Measurements from ENCODE around the gene LRRC32.

LRRC32 gene

DNA sequence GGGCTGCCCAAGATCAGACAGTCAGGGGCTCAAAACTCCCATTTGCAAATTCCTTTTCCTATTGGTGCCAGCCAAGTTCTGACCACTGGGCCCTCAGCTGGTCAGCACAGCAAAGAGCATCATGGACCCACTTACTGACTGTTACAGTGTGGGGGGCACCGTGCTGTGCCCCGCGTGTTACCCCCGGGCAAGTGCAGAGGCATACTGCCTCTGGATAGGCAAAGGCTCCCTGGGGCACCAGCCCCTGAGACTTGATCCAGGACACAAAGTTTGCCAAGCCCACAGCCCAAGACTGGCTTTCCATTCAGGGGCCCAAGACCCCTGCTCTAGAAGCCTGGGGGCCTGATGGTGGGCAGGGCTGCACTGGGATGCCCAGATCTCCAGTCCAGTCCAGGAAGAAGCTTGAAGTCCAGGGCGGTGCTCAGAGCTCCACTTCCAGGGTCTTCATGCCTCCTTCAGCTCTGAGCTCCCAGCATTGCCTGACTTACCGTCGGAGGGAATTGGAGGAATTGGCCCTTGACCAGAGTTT is 6.6 kb downstream of the LRRC32 start:
- DNase-seq (ENCODE audit: low spot score) = no peak

DNA sequence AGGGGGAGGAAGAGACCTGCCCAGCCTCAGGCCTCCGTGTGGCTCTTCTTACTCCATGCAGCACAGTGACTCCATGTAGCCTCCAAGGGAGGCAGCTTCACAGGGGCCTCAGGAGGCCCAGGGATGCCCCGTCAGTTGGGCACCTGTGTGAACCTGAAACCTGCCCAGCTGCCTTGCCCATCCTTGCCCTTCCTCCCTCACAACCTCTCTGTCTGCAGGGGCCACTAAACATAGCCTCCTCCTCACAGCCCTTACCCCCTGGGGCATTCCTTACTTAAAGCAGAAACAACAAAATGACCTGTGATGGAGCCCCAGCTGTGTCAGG is 7.1 kb downstream of the LRRC32 start:
- no peak for DNase-seq (ENCODE audit: low spot score)

- no peak for DNase-seq (ENCODE audit: low spot score)
These were observed 7.7 kb downstream of the LRRC32 start for GRCh38 chr11:76662656-76663485.

GRCh38 chr11:76661834-76662434 is 8.6 kb downstream of the LRRC32 start:
- no peak for DNase-seq (ENCODE audit: low spot score)

DNA sequence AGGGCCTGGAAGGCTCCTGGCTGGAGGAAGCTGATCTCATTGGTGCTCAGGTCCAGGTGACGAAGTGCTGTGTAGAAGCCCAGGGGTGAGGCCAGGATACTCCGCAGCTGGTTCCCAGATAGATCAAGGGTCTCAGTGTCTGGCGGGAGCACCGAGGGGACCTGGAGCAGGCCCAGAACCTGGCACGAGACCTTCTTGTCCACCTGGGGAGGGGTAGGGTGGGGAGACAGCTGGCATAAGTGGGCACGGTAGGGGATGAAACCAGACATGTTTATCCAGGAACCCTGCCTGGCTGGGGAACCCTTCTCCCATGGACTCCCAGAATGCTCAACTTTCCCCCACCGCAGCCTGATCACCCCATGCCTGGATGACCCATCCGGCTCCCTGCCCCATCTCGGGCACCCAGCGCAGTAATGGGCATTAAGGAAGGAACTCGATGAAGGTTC is 9.2 kb downstream of the LRRC32 start:
- no peak for DNase-seq (ENCODE audit: low spot score)

- DNase-seq (ENCODE audit: low spot score) = no peak
These were observed 9.8 kb downstream of the LRRC32 start for GRCh38 chr11:76660533-76661305.

GRCh38 chr11:76659672-76660532 is 10.6 kb downstream of the LRRC32 start:
- no peak for DNase-seq (ENCODE audit: low spot score)

DNA sequence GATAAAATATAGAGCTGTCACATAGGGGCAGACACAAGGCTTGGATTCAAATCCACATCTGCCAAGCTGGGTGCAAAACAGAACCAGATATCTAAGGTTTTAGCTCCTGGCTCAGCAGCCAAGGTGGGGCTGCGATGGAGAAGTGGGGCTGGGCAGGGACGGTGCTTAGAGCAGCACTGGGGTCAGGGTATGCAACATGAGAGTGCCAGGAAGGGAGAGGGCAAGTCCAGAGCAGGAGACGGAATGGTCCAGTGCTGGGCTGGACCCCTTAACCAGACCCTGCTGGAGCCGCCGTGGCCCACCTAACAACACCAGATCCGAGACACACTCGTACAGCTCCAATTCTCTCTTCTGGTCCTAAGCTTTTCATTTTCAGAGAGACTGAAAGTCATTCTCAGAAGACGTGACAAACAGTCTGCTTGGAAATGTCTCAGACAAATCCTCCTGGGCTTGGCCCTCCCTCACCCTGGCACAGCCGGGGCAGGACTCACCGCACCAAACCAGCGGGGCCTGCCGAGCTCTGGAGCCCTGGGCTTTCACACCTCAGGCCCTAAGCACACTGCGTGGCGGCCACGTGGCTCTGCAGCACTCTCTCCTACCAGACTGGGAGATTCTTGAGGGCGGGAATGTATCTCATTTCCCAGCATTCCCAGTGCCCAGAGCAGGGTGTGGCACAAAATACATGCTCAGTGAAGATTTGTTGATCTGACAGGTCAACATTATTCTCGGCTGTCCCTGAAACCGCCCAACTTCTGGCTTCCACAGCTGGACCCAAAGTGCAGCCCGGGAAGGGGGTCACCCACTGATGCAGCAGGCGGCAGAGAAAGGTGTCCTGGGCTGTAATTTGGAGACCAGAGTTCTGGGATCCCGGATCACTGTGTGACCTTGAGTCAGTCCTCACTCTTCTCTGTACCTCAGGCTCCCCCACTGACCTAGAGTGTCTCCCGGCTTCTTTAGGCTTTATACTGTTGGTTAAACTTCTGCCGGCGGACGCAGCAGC is 11.6 kb downstream of the LRRC32 start:
- no peak for DNase-seq (ENCODE audit: low spot score)

- no peak for DNase-seq (ENCODE audit: low spot score)
These were observed 12.3 kb downstream of the LRRC32 start for GRCh38 chr11:76658231-76658630.

DNA sequence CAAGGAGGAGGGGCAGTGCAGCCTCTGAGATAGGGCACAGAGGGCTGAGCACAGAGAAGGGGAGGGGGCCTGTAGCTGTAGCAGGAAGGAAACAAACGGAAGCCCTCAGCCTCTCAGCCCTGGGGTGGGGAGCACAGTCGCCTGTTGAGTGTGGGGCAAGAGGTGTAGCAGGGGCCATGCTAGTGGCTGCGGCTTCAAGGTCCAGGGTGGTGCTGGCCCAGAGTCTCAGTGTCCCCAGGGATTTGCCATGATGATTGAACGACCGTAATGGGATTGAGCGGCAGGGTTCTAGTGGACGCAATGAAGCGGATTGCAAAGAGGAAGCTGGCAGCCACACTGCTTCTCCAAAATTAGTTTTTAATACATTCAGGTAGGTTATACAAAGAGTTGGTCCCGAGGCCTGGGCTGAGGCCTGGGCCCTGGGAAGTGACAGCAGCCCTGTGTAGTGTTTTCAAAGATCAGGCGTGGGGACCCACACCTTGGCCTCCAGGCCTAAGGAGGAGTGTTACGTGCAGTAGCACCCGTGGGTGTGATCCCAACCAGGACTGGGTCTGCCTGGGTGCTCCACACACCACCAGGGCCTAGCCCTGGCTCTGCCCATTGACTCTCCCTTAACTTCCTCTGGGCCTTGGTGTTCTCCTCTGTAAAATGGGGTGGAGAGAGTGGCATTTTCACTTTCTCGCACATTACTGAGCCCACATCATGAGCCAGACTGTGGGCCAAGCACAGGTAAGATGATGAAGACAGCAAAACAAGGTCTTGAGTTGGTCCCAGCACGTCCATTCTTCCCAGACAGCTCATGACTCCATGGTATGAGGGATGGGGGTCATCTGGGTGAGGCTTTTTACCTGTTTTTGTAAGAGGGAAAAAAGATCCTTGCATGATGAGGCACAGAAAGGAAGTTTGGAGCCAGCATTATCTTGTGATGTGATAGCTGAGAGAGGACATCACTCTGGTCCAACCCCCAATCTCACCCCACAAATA is 13.1 kb downstream of the LRRC32 start:
- DNase-seq (ENCODE audit: low spot score) = no peak

DNA sequence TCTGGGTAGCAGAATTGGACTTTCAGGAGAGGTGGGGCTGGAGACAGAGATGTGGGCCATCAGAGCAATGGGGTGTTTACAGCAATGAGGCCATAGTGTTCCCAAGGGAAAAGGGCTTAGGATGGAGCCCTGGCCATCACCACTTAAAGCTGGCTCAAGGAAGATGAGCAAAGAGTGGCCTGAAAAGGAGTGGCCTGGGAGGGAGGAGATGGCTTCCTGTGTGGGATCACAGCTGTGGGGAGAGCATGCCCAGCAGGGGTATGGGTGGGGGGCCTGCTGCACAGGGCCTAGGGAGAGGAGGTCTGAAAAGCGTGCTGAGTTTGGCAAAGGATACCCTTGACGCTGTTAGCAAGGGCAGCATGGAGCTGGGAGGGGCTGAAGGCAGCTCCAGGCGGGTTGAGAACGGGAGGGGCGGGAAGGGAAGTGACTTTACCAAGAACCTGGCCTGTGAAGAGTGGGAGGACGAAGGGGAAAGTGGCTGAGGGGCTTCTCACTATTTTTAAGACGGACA is 13.9 kb downstream of the LRRC32 start:
- DNase-seq (ENCODE audit: low spot score) = no peak

DNA sequence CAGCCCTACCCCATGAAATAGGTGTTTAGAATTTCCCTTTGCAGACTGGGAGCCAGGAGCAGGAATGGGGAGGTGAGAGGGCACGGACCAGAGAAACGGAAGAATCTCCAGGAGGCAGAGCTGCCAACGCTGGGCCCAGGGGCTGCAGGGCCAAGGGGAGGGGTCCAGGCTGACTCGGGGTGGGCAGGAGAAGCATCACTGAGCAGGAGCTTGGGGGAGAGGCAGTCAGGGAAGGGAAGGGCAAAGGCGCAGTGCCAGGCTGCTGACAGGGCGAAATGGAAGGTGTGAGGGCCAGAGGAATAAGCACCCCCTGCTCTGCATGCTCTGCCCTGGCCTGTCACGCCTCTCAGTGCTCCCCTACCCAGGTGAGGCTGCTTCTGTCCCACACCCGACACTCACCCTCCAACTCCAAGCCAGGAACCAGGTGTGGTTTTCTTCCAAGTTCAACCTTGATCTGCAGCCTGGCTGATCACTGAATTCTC is 14.5 kb downstream of the LRRC32 start:
- DNase-seq (ENCODE audit: low spot score) = no peak

- DNase-seq (ENCODE audit: low spot score) = no peak
These were observed 15.0 kb downstream of the LRRC32 start for GRCh38 chr11:76655501-76656049.

DNA sequence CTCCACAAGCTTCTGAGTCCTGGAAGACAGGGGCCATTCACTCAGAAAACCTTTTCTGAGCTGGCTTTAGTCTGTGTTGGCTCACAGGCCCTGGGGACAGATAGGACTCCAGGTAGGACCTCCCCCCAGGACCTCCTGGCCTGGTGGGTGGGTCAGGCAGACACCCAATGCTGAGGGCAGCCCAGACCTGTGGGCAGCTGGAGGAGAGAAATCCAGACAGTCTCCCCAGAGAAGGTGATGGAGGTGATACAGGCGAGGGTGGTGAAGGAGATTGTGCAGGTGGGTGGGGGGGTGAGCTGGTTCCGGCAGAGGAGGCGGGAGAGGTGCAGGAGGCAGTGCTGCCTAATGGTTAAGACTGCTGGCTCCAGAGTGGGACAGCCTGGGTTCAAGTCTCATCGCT is 15.6 kb downstream of the LRRC32 start:
- DNase-seq (ENCODE audit: low spot score) = no peak

DNA sequence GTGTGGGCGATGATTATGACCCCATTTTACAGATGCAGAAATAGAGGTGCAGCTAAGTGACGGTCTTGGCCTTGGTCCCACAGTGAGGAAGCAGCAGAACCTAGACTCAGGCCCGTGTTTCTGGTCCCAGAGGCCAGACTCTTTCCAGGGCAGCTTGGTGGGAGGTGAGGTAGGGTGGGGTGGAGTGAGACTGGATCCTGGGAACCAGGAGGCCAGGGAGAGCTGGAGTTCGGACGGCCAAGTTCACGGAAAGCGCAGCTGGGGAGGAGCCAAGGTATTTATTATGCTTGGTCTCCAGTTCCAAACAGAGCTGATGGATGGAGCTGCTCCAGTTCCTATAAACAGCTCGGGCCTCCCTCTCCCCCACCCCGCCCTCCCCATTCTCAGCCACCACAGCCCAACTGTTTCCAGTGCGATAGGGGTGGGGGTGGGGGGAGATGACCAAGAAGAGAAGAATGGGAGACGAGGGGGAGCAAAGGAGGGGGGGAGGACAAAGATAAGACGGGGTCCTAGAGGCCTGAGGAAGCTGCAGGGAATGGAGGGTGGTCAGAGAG is 16.2 kb downstream of the LRRC32 start:
- DNase-seq (ENCODE audit: low spot score) = no peak

GRCh38 chr11:76653674-76654284 is 16.8 kb downstream of the LRRC32 start:
- no peak for DNase-seq (ENCODE audit: low spot score)

- DNase-seq (ENCODE audit: low spot score) = no peak
These were observed 17.4 kb downstream of the LRRC32 start for GRCh38 chr11:76653012-76653673.

Data from kidney tubule cell (primary cell).